RWPE1 (cell line): ENCODE results near the gene KIF4B.
"Not testable (repeated sequence)": the region's sequence is repeated elsewhere in the genome, so short reads cannot be mapped to it uniquely, and the experiment has no call there.

Experiments
- CTCF ChIA-PET: fragments of 350-600 bp; sonication (Branson Sonifier 250); formaldehyde crosslinking; extraction: SDS; loops from one replicate; lab custom pipeline; 2021; lab: Yijun Ruan, JAX
- POLR2A ChIA-PET: fragments of 400-600 bp; formaldehyde crosslinking; extraction: SDS; loops from one replicate; lab custom pipeline; 2020; ENCODE audit warnings: antibody characterized with exemption; ENCODE audit not compliant: low non-redundant PET; lab: Yijun Ruan, JAX
- DNase-seq: peaks from one replicate; pipeline ENCODE4 v3.0.0; 2012; ENCODE audit warnings: low spot score
- H3K27ac ChIP-seq: fragments of 450-650 bp; 2 replicates; pipeline ENCODE4 v1.5.1; 2017
- TF ChIP-seq, protein P1 (sequence below): fragments of 450-650 bp; conservative IDR thresholded peaks from 2 replicates; pipeline ENCODE4 v1.5.1; 2017; ENCODE audit warnings: low read depth, mild to moderate bottlenecking

KIF4B gene

DNA sequence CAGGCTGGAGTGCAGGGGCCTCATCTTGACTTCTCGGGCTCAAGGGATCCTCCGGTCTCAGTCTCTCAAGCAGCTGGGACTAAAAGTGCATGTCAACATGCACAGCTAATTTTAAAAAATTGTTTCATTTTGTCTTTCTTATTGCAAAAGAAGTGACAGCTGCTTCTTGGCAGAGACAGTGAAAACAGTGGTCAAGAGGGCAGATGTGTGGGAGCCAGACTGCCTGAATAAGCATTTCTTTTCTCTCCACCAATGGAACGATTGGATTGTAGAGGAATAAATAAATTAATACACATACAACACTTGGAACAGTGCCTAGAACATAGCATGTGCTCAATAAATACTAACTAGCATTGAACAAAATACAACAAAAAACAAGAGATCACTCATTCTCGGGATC, 27.4 kb upstream of the KIF4B start:
- no peak overlapping the region for H3K27ac ChIP-seq
- TF ChIP-seq, protein P1, sequence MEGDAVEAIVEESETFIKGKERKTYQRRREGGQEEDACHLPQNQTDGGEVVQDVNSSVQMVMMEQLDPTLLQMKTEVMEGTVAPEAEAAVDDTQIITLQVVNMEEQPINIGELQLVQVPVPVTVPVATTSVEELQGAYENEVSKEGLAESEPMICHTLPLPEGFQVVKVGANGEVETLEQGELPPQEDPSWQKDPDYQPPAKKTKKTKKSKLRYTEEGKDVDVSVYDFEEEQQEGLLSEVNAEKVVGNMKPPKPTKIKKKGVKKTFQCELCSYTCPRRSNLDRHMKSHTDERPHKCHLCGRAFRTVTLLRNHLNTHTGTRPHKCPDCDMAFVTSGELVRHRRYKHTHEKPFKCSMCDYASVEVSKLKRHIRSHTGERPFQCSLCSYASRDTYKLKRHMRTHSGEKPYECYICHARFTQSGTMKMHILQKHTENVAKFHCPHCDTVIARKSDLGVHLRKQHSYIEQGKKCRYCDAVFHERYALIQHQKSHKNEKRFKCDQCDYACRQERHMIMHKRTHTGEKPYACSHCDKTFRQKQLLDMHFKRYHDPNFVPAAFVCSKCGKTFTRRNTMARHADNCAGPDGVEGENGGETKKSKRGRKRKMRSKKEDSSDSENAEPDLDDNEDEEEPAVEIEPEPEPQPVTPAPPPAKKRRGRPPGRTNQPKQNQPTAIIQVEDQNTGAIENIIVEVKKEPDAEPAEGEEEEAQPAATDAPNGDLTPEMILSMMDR: no peak
- ChIA-PET CTCF (interaction anchor here (1.7 kb wide), 1 partner anchor 14 kb away, joined by 7 read pairs; no protein-coding TSS in a partner anchor), POLR2A (no interaction called here)
- DNase-seq: no peak

DNA sequence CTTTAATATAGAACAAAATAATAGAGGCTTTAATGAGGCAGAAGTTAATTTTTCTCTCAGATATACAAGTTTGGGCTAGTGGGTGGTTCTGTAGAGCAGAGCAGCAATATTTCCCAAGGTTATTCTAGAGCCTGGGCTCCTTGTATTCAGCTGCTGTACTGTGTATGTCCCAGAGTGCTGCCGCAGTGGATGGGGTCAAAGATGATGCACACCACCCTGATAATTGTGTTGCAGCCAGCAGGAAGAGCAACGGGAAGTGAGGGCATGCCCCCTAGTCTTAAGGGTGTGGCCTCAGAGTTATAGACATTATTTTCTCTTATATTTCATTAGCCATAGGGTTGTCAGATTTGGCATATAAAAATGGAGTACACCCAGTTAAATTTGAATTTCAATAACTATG, 23.9 kb upstream of the KIF4B start:
- CTCF ChIA-PET: no interaction called here

DNA sequence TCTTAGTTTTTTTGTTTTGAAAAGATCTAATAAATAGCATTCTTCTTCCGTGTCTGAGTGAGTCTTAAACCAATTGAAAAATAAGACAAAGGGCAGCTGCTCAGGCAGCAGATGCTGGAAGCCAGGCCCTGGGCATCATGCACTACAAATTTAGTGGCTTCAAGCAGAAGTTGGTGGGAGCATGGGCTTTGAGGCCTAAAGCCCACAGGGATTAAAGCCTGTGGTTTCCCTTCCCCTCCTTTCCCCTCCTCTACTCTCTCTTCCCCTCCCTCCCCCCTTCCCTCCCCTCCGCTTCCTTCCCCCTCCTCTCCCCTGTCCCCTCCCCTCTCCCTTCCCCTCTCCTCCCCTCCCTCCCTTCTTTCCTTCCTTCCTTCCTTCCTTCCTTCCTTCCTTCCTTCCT, 20.1 kb upstream of the KIF4B start:
- TF ChIP-seq, protein P1: no peak
- POLR2A ChIA-PET: no interaction called here
- no peak for DNase-seq
- H3K27ac ChIP-seq: no peak overlapping the region
- CTCF ChIA-PET: no interaction called here

More for the DNA sequence above, 23.9 kb upstream of the KIF4B start:
- no peak overlapping the region for H3K27ac ChIP-seq
- DNase-seq: no peak
- TF ChIP-seq, protein P1: no peak
- POLR2A ChIA-PET: no interaction called here

DNA sequence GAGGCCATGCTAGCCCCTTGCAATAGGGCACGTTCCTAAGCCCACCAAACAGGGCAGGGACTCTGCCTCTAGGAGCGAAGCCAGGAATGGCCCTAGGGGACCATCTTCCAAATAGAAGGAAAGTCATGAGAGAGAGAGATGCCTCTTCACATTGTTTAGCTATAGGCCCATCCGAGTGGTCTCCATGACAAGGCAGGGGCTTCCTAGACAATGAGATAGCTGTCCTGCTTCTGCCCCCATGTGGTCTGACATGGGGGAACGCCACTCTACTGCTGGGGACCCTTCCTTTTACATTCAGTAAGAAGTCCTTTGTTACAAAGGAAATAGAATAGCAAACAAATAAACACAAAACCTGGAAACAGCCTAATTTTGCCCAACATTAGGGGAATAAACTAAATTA, 17.9 kb upstream of the KIF4B start:
- POLR2A ChIA-PET: no interaction called here
- DNase-seq: no peak
- TF ChIP-seq, protein P1: no peak
- CTCF ChIA-PET: no interaction called here
- no peak overlapping the region for H3K27ac ChIP-seq

DNA sequence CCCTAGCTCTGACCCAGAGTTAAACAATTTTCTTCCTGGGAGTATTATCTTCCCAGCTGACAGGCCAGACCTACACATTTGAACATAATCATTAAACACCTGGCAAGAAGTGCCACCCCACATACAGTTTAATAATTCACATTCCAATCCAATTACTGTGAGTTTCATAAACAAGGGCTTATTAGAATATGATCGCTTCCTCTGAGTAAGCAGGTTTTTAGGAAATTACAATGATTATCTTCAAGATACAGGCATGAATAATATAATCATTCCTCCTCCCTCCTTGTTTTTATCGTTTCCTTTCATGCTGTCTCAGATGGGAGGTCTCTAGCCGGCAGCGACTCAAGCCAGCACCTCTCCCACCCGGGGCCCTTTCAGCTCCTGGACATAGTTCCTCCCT, 15.8 kb upstream of the KIF4B start:
- CTCF ChIA-PET: no interaction called here
- peak; percentile 72 for DNase-seq
- POLR2A ChIA-PET: no interaction called here

DNA sequence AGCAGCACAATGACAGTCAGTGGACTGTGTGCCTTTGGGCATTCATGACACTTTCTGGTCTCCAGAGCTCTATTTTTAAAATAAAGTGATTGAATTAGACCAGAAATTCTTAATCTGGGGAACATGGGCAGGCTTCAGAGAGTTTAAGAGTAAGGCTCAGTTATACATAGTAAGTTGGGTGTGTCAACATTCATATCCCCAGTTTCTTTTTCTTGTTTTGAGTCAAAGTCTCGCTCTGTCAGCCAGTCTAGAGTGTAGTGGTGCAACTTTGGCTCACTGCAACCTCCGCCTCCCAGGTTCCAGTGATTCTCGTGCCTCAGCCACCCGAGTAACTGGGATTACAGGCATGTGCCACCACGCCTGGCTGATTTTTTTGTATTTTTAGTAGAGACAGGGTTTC, 13.7 kb upstream of the KIF4B start:
- no peak overlapping the region for H3K27ac ChIP-seq
- POLR2A ChIA-PET: no interaction called here
- no peak for DNase-seq
- TF ChIP-seq, protein P1: no peak
- CTCF ChIA-PET: no interaction called here

More for the DNA sequence above, 15.8 kb upstream of the KIF4B start:
- TF ChIP-seq, protein P1: no peak
- H3K27ac ChIP-seq: no peak overlapping the region

DNA sequence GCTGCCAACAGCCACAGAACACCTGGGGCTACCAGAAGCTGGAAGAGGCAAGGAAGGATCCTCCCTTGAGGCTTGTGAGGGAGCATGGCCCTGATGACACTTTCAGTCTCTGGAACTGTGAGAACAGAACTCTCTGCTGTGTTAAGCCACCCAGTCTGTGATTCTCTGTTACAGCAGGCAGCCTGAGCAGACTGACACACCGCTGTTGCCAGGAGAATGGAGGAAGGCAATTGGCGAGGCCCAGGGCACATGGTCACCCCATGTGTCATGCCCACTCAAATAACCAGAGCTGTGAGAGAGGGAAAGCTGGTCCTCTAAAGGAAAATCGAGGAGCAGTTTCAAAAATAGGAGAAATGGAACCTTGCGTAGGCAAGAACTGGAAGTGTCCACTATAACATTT, 12.0 kb upstream of the KIF4B start:
- ChIA-PET CTCF (no interaction called here), POLR2A (no interaction called here)
- no peak overlapping the region for H3K27ac ChIP-seq
- no peak for DNase-seq
- TF ChIP-seq, protein P1: no peak

DNA sequence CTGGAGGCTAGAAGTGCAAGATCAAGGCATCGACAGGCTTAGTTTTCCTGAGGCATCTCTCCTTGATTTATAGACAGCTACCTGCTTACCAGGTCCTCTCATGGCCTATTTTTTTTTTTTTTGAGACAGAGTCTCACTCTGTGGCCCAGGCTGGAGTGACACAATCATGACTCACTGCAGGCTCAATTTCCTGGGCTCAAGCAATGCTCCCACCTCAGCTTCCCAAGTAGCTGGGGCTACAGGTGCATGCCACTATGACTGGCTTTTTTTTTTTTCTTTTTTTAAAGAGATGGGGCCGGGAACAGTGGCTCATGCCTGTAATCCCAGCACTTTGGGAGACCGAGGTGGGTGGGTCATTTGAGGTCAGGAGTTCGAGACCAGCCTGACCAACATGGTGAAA, 10.8 kb upstream of the KIF4B start:
- DNase-seq, POLR2A ChIA-PET, H3K27ac ChIP-seq: not testable (repeated sequence)
- CTCF ChIA-PET: interaction anchor here (1.2 kb wide), 1 partner anchor 56 kb away, joined by 3 read pairs; no protein-coding TSS in a partner anchor
